T-helper 17 cell (primary cell): Measurements from ENCODE around the gene ADGRB2. TPM values are rescaled to one million over a fixed set of nuclear protein-coding genes. Genes with fewer than 3 reads are reported as not detected.

Experiments used
- ATAC-seq: fragments of 150-1000 bp; cut with Tn5 transposase; 2 replicates; pipeline ENCODE4 v1.10.0; 2021; ENCODE audit warnings: mild to moderate bottlenecking, moderate library complexity
- DNase-seq, 3 donors: peaks; one replicate each; pipeline versions ENCODE4 v3.0.0 to v3.0.0-alpha.2; 2020 to 2021
- H3K9me3 ChIP-seq: one replicate; pipeline ENCODE4 v1.7.0; 2013; ENCODE audit warnings: low read length, mild to moderate bottlenecking; ENCODE audit not compliant: control insufficient read depth, poor library complexity, severe bottlenecking
- H3K27ac Mint-ChIP-seq: one replicate; pipeline ENCODE4 v1.8.0; 2022; ENCODE audit warnings: mild to moderate bottlenecking, moderate library complexity, mixed read lengths
- H3K27me3 Mint-ChIP-seq: one replicate; pipeline ENCODE4 v1.8.0; 2022; ENCODE audit warnings: mixed read lengths
- H3K36me3 Mint-ChIP-seq: one replicate; pipeline ENCODE4 v1.8.0; 2022; ENCODE audit warnings: low read depth, mixed read lengths
- H3K4me1 Mint-ChIP-seq: one replicate; pipeline ENCODE4 v1.8.0; 2022; ENCODE audit warnings: mild to moderate bottlenecking, mixed read lengths
- H3K4me3 Mint-ChIP-seq: one replicate; pipeline ENCODE4 v1.8.0; 2022; ENCODE audit warnings: mild to moderate bottlenecking, moderate library complexity, mixed read lengths
- total RNA-seq, 4 donors: library from RNA in 2 of 4; stranded (reverse) in 2 of 4; gene quantifications; one replicate each; pipeline ENCODE4 v1.2.3 and lab custom pipeline; 2022 to 2026

Gene ADGRB2
- total RNA-seq, 2 donors from 2014 or later, result 1.0 to 1.4 TPM

DNA sequence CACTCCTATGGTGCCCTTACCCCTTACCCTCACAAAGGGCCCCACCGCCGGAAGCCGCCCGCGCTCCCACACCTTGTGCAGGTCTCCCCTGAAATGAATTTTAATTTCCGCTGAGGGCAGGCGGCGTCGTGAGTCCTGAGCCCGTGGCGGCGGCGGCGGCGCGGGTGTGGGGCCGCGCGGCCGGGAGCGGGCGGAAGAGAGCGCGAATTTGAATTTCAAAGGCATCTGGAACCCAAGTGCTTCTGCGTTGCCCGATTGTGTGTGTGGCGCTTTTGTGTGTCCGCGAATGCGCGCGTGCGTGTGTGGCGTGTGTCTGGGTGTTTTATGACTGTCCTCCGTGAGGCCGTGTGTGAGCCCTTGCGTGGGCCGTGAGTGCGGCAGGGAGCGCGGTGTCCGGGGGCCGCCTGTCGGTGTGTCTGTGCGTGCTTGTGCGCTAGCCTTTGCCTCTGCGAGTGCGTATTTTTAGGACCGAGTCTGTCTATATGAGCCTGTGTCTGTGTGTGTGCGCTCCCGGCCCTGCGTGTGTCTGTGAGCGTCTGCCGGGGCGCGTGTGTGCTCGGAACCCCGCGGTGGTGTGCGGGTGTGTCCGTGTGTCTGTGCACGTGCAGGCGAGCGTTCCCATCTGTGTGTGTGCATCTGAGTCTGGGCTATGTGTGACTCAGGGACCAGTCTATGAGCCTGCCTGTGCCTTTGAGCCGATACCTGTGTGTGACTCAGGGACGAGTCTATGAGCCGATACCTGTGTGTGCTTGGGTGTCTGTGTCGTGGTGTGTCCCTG is 7.9 kb upstream of the ADGRB2 start:
- H3K4me1 Mint-ChIP-seq, result peaks cover 40% of the 10 kb centered on the region
- peaks cover 8% of the 10 kb centered on the region for H3K36me3 Mint-ChIP-seq
- H3K27ac Mint-ChIP-seq, result peak overlapping the region; percentile 69
- DNase-seq, result no peak
- ATAC-seq, result peak; percentile 74
- no peaks in the 10 kb centered on the region for H3K9me3 ChIP-seq
- peak overlapping the region; percentile 97 for H3K4me3 Mint-ChIP-seq
- peaks cover 41% of the 10 kb centered on the region for H3K27me3 Mint-ChIP-seq

DNA sequence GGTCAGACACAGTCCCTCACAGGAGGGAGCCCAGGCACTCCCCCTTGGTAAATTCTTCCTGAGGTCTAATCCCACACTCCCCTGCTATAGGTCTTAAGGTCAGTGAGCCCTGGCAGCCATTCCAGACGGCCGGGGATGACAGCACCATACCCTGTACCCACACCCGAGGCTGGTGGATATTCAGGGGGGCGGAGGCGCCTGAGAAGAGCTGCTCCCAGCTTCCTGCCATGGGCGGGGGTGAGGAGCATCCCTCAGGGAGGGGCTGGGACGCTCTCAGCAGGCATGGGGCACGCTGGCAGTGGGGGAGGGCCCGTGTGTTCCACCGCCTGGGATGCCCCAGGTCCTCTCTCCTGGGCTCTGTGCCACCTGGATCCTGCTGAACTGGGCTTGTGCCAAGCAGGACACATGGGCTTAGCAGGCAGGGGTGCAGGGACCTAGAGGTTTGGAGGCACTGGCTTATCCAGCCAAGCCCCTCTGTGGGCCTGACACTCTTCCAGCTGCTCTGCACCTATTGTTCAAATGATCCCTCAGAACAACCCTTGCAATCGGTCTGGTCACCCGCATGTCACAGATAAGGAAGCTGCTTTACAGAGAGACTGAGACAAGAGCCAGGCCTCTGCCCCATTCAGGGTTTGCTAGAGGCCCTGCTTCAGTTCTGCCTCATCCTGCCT is 5.7 kb upstream of the ADGRB2 start:
- Mint-ChIP-seq H3K4me3 (peak overlapping the region; percentile 59), H3K27ac (no peak overlapping the region), H3K27me3 (peaks cover 26% of the 10 kb centered on the region), H3K4me1 (peaks cover 40% of the 10 kb centered on the region), H3K36me3 (peaks cover 6% of the 10 kb centered on the region)
- no peaks in the 10 kb centered on the region for H3K9me3 ChIP-seq
- ATAC-seq (no peak), DNase-seq (no peak)

DNA sequence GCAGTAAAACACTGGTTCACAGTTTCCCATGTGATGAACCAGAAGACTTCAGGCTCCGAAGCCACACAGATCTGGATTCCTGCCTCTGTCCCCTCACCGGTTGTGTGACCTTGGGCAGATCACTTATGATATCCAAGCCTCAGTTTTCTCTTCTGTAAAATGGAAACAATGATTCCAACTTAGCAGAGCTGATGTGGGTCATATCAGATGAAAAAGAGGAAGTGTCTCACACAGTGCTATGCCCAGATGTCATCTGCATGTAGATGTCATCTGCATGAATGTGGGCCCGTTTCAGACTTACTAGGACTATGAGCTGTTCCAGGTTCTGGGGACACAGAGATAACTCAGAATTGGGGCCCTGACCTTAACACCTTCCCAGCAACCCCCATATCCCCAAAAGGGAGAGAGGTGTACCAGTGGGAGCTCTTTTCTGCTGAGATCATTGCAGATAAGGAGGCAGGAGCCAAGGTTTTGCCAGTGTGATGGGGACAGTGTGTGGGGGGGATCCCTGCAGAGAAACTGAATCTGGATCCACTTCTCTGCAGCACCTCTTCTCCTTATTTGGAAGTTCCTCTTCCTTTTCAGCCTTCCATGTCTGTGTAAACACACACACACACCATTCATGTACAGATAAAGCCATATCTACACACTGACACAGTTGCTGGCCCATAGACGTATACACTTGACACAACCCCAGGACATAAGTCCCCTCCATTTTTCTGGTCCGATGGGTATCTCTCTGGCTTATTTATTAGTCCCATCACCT is 5.0 kb upstream of the ADGRB2 start:
- Mint-ChIP-seq H3K36me3 (peaks cover 2% of the 10 kb centered on the region), H3K4me3 (no peak overlapping the region), H3K27me3 (peaks cover 19% of the 10 kb centered on the region), H3K27ac (no peak overlapping the region), H3K4me1 (peaks cover 37% of the 10 kb centered on the region)
- no peak for ATAC-seq
- DNase-seq, result no peak
- H3K9me3 ChIP-seq, result no peaks in the 10 kb centered on the region

GRCh38 chr1:31768407-31768907 is 4.3 kb upstream of the ADGRB2 start:
- no peaks in the 10 kb centered on the region for H3K9me3 ChIP-seq
- Mint-ChIP-seq H3K36me3 (peaks cover 2% of the 10 kb centered on the region), H3K27ac (no peak overlapping the region), H3K4me3 (no peak overlapping the region), H3K27me3 (peaks cover 12% of the 10 kb centered on the region), H3K4me1 (peaks cover 33% of the 10 kb centered on the region)
- DNase-seq (no peak), ATAC-seq (no peak)

- ATAC-seq, result no peak
- H3K4me3 Mint-ChIP-seq, result no peak overlapping the region
- H3K27ac Mint-ChIP-seq, result no peak overlapping the region
- no peaks in the 10 kb centered on the region for H3K9me3 ChIP-seq
- H3K27me3 Mint-ChIP-seq, result peaks cover 3% of the 10 kb centered on the region
- DNase-seq, result no peak
- H3K36me3 Mint-ChIP-seq, result no peaks in the 10 kb centered on the region
- H3K4me1 Mint-ChIP-seq, result peaks cover 28% of the 10 kb centered on the region
Measured at GRCh38 chr1:31767225-31767624, 3.1 kb upstream of the ADGRB2 start.

GRCh38 chr1:31765516-31765915 is 1.4 kb upstream of the ADGRB2 start:
- H3K36me3 Mint-ChIP-seq, result no peaks in the 10 kb centered on the region
- H3K4me3 Mint-ChIP-seq, result no peak overlapping the region

DNA sequence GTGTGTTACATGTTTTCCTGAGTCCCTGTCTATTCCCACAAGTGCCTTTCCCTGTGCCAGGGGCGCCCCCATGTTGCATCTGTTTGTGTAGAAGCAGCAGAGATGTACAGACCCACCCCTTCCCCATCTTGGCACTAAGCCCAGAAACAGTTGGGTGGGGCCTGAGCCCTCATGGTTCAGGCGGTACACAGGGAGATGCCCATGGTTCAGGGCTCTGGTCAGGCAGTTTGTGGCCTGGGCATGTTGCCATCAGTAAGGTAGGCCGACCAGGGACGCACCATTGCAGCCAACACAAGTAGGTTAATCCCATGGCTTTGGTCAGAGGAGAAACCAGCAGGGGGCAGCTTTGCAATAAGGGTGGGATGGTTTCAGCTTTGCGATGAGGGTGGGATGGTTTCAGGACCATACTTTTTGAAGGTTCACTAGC is 914 bp upstream of the ADGRB2 start:
- Mint-ChIP-seq H3K36me3 (no peaks in the 10 kb centered on the region), H3K4me1 (peaks cover 20% of the 10 kb centered on the region), H3K4me3 (peak overlapping the region; percentile 33), H3K27me3 (no peaks in the 10 kb centered on the region), H3K27ac (no peak overlapping the region)
- DNase-seq (no peak), ATAC-seq (no peak)
- no peaks in the 10 kb centered on the region for H3K9me3 ChIP-seq

More at GRCh38 chr1:31765516-31765915, 1.4 kb upstream of the ADGRB2 start:
- no peak for DNase-seq
- no peaks in the 10 kb centered on the region for H3K9me3 ChIP-seq
- Mint-ChIP-seq H3K27ac (no peak overlapping the region), H3K27me3 (no peaks in the 10 kb centered on the region), H3K4me1 (peaks cover 18% of the 10 kb centered on the region)
- ATAC-seq, result no peak

- ATAC-seq (peak; percentile 6), DNase-seq (peak in 2 of 3 donors; percentile 28 to 49)
- no peaks in the 10 kb centered on the region for H3K36me3 Mint-ChIP-seq
- H3K27me3 Mint-ChIP-seq, result no peaks in the 10 kb centered on the region
- H3K4me1 Mint-ChIP-seq, result peaks cover 18% of the 10 kb centered on the region
- no peak overlapping the region for H3K27ac Mint-ChIP-seq
- H3K9me3 ChIP-seq, result no peaks in the 10 kb centered on the region
- peak overlapping the region; percentile 91 for H3K4me3 Mint-ChIP-seq
Measured at GRCh38 chr1:31763671-31764311, 349 bp downstream of the ADGRB2 start.

GRCh38 chr1:31762726-31763670 is 1.1 kb downstream of the ADGRB2 start:
- H3K27ac Mint-ChIP-seq, result no peak overlapping the region
- H3K4me1 Mint-ChIP-seq, result peaks cover 18% of the 10 kb centered on the region
- H3K4me3 Mint-ChIP-seq, result peak overlapping the region; percentile 91
- H3K36me3 Mint-ChIP-seq, result no peaks in the 10 kb centered on the region
- no peaks in the 10 kb centered on the region for H3K9me3 ChIP-seq
- DNase-seq (peak; percentile 65 to 68 (median 68)), ATAC-seq (peak; percentile 64)
- H3K27me3 Mint-ChIP-seq, result no peaks in the 10 kb centered on the region

DNA sequence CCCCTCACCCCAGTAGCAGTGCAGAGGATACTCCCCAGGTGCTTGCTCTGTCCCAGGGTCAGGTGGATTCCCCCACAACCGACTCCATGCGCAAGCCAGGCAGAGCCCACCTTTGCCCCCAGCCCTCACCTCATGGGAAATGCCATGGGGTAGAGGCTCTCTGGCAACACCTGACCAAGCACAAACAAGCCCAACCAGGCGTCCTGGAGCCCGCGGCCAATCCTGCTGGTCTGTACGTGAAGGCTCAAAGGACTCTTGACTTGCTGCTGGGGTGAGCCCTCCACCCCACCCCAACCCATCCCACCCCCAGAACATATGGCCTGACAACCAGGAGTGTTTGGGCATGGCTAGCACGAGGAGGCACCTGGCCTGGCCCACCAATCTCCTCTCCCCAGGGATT is 1.8 kb downstream of the ADGRB2 start:
- H3K4me1 Mint-ChIP-seq, result peaks cover 16% of the 10 kb centered on the region
- ATAC-seq, result no peak
- DNase-seq, result no peak
- H3K36me3 Mint-ChIP-seq, result no peaks in the 10 kb centered on the region
- H3K27ac Mint-ChIP-seq, result no peak overlapping the region
- peak overlapping the region; percentile 31 for H3K4me3 Mint-ChIP-seq
- H3K9me3 ChIP-seq, result no peaks in the 10 kb centered on the region
- no peaks in the 10 kb centered on the region for H3K27me3 Mint-ChIP-seq

DNA sequence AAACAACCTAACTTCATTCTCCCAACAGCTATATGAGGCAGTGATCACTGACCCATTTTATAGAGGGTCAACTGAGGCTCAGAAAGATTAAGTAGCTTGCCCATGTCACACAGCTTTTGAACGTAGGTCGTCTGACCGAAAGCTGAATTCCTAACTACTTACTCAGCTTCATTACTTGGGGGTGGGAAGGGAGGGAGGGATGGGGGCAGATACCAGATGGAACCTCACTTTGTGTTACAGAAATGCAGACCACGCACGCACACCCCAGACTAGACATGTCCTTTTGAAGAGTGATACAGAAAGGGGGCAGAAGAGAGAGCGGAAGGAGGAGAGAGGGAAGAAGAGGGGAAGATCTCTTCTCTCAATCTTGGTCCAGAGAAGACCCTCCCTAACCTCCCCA is 2.3 kb downstream of the ADGRB2 start:
- Mint-ChIP-seq H3K4me3 (peak overlapping the region; percentile 31), H3K27ac (no peak overlapping the region)
- DNase-seq, result no peak

More for the DNA sequence above, 2.3 kb downstream of the ADGRB2 start:
- Mint-ChIP-seq H3K36me3 (no peaks in the 10 kb centered on the region), H3K27me3 (no peaks in the 10 kb centered on the region), H3K4me1 (peaks cover 18% of the 10 kb centered on the region)
- H3K9me3 ChIP-seq, result no peaks in the 10 kb centered on the region
- no peak for ATAC-seq
